Pulmonary artery endothelial cell (primary cell): Measurements from ENCODE around the gene PHACTR2. TPM values are rescaled to one million over a fixed set of nuclear protein-coding genes. Genes with fewer than 3 reads are reported as not detected.
A peak's percentile ranks its signal among the peaks of the same experiment; 100 is the strongest.
"Not testable (repeated sequence)": the region's sequence is repeated elsewhere in the genome, so short reads cannot be mapped to it uniquely, and the experiment has no call there.

Experiments
- DNase-seq: peaks from one replicate; pipeline ENCODE4 v3.0.0-alpha.2; 2011; ENCODE audit warnings: low read depth, low spot score
- total RNA-seq: library from RNA; depleted of rRNA; stranded (reverse); fragments of >200 nt; gene quantifications from 2 replicates; pipeline ENCODE4 v1.2.3, GENCODE V29; 2014

Gene PHACTR2
- 137 and 209 TPM in 2 replicates for total RNA-seq

- DNase-seq: peak; percentile 57
Measured at GRCh38 chr6:143677891-143678791, at the start of gene PHACTR2. Gene PHACTR2 (plus strand): TSS chr6:143677965. CDS start chr6:143678164, 199 bp downstream.

GRCh38 chr6:143629104-143630080 lies 48.4 kb upstream of the PHACTR2 start:
- DNase-seq: no peak

GRCh38 chr6:143631196-143631595 lies 46.6 kb upstream of the PHACTR2 start:
- DNase-seq: not testable (repeated sequence)

- no peak for DNase-seq
Measured at GRCh38 chr6:143632894-143633293, 44.9 kb upstream of the PHACTR2 start.

- DNase-seq: no peak
Measured at GRCh38 chr6:143634486-143634885, 43.3 kb upstream of the PHACTR2 start.

- DNase-seq: no peak
Measured at GRCh38 chr6:143637691-143638090, 40.1 kb upstream of the PHACTR2 start.

- no peak for DNase-seq
Measured at GRCh38 chr6:143642403-143642802, 35.4 kb upstream of the PHACTR2 start.

- DNase-seq: no peak
Measured at GRCh38 chr6:143647191-143647590, 30.6 kb upstream of the PHACTR2 start.

GRCh38 chr6:143647732-143648131 lies 30.0 kb upstream of the PHACTR2 start:
- no peak for DNase-seq

GRCh38 chr6:143649319-143649718 lies 28.4 kb upstream of the PHACTR2 start:
- not testable (repeated sequence) for DNase-seq

GRCh38 chr6:143651328-143651727 lies 26.4 kb upstream of the PHACTR2 start:
- DNase-seq: not testable (repeated sequence)

- no peak for DNase-seq
Measured at GRCh38 chr6:143652841-143653331, 24.9 kb upstream of the PHACTR2 start.

GRCh38 chr6:143655541-143655940 lies 22.2 kb upstream of the PHACTR2 start:
- DNase-seq: no peak

- no peak for DNase-seq
Measured at GRCh38 chr6:143656026-143656425, 21.7 kb upstream of the PHACTR2 start.

- DNase-seq: no peak
Measured at GRCh38 chr6:143657809-143658208, 20.0 kb upstream of the PHACTR2 start.

- not testable (repeated sequence) for DNase-seq
Measured at GRCh38 chr6:143660170-143660569, 17.6 kb upstream of the PHACTR2 start.

GRCh38 chr6:143664171-143664570 lies 13.6 kb upstream of the PHACTR2 start:
- DNase-seq: no peak

GRCh38 chr6:143666007-143666406 lies 11.8 kb upstream of the PHACTR2 start:
- not testable (repeated sequence) for DNase-seq

GRCh38 chr6:143669483-143669882 lies 8.3 kb upstream of the PHACTR2 start:
- not testable (repeated sequence) for DNase-seq

GRCh38 chr6:143673669-143674068 lies 4.1 kb upstream of the PHACTR2 start:
- peak; percentile 79 for DNase-seq

- no peak for DNase-seq
Measured at GRCh38 chr6:143674483-143675381, 3.0 kb upstream of the PHACTR2 start.
